IPS DF 6.9 (cell line): ENCODE data around the gene PMEPA1.

Experiments
- DNase-seq: peaks from one replicate; pipeline ENCODE4 v3.0.0-alpha.2; 2013; ENCODE audit warnings: low read depth, low spot score
- H3K27ac ChIP-seq: one replicate; pipeline ENCODE4 v1.5.1; 2013; ENCODE audit warnings: low read length, control low read depth
- H3K27me3 ChIP-seq: 2 replicates; pipeline ENCODE4 v1.6.1; 2013; ENCODE audit warnings: mild to moderate bottlenecking, low read length; ENCODE audit not compliant: control insufficient read depth, insufficient read depth
- H3K36me3 ChIP-seq: 2 replicates; pipeline ENCODE4 v1.6.1; 2013; ENCODE audit warnings: low read length; ENCODE audit not compliant: control insufficient read depth, insufficient read depth
- H3K4me1 ChIP-seq: 2 replicates; pipeline ENCODE4 v1.6.1; 2013; ENCODE audit warnings: low read length; ENCODE audit not compliant: control insufficient read depth, insufficient read depth
- H3K4me3 ChIP-seq: 2 replicates; pipeline ENCODE4 v1.5.1; 2013; ENCODE audit warnings: mild to moderate bottlenecking, low read length
- H3K9me3 ChIP-seq: 2 replicates; pipeline ENCODE4 v1.6.1; 2013; ENCODE audit warnings: low read length, inconsistent platforms; ENCODE audit not compliant: control insufficient read depth, insufficient read depth
- WGBS: extraction: QIAGEN DNeasy Blood & Tissue Kit; methylation state at CpG from one replicate; pipeline ENCODE4 v1.1.7; 2013; ENCODE audit warnings: mixed read lengths, missing lambda C conversion rate; ENCODE audit not compliant: insufficient read length, insufficient coverage; 5-methylcytosine and 5-hydroxymethylcytosine counted together

The PMEPA1 gene

DNA sequence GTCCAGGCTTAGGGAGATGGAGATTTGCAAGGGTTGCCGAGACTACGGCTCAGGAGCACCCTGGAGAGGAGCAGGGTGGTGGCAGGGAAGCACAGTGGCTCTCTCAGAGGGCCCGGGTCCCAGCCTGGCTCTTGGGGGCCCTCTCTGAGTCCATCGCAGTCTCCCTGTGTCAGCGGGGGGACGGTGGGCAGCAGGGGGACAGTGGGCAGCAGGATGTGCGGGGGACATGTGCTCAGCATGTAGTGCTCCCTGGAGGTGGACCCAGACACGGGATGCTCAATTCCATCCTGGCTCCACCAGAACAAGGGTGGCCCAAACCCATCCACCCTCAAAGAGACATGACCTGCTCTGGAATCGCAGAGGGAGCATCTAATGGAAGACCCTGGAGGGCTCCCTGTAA is 46.6 kb downstream of the PMEPA1 start:
- Histone ChIP-seq H3K4me1 (peaks cover 7% of the 10 kb centered on the region), H3K36me3 (peaks cover 11% of the 10 kb centered on the region), H3K9me3 (no peaks in the 10 kb centered on the region), H3K27me3 (no peaks in the 10 kb centered on the region), H3K27ac (no peak overlapping the region), H3K4me3 (no peak overlapping the region)
- WGBS, result no CpG with 5 or more reads among the region's 9 CpGs
- no peak for DNase-seq

DNA sequence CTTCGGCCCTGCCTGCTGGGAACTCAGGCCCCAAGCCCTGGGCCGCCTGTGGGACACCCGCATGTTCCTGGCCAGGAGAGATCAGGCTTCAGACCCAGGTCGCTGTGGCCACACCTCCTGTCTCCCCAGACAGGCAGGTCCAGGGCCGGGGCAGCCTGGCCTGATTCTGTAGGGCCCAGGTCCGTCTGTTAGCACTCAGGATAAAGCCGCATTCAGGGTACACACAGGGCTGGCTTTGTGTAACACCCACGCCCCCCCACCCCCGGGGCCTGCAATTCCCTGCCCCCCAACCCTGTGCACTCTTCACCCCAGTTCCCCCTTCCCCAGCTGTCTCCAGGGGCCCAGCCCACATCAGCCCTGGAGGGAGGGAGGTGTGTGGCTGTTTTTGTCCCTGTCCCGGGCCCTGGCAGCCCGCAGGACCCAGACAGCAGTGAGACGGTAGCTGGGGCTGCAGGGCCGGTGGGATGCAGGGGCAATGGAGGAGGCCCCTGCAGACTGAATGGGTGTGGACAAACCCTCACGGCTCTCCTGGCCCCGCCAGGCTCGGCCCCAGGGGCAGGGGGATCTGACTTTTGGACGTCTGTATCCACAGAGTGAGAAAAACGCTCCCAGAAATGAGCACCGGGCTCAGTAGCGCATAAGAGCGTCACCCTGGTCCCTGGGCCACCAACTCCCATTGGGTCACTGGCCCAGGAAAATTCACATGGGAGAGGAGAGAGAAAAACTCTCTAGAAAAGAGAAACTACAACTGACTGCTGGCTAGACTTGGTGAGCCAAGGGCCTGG is 47.2 kb downstream of the PMEPA1 start:
- DNase-seq, result no peak
- H3K27ac ChIP-seq, result no peak overlapping the region
- no peak overlapping the region for H3K4me3 ChIP-seq
- H3K4me1 ChIP-seq, result peaks cover 3% of the 10 kb centered on the region
- peaks cover 11% of the 10 kb centered on the region for H3K36me3 ChIP-seq
- WGBS, result no CpG with 5 or more reads among the region's 21 CpGs
- H3K9me3 ChIP-seq, result no peaks in the 10 kb centered on the region
- H3K27me3 ChIP-seq, result no peaks in the 10 kb centered on the region

DNA sequence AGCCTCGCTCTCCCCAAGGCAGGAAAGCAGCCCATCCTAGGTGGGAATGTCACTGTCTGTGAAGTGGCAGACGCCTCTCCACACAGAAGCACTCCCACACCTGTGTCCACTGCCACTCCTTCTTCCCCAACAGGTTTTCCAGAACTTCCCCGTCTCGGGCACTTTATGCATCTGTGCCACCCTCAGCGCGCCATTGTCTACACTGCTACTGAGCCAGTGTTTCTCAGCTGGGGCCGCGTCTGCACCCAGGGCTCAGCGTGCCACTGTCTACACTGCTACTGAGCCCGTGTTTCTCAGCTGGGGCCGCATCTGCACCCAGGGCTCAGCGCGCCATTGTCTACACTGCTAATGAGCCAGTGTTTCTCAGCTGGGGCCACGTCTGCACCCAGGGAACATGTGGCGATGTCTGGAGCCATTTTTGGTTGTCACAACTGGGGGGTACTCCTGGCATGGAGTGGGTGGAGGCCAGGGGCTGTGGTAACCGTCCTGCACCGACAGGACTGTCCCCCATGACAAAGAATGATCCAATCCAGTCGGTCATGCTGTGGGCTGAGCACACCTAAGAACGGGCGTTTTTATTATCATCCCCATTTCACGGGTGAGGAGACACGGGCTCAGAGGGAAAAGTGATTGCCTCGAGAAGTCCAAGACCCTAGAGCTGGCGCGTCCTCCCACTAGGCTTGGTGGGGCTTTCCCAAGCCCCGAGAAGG is 47.9 kb downstream of the PMEPA1 start:
- WGBS, result no CpG with 5 or more reads among the region's 26 CpGs
- no peaks in the 10 kb centered on the region for H3K9me3 ChIP-seq
- peaks cover 16% of the 10 kb centered on the region for H3K36me3 ChIP-seq
- H3K27ac ChIP-seq, result no peak overlapping the region
- H3K4me3 ChIP-seq, result no peak overlapping the region
- H3K4me1 ChIP-seq, result peaks cover 2% of the 10 kb centered on the region
- DNase-seq, result no peak
- no peaks in the 10 kb centered on the region for H3K27me3 ChIP-seq

DNA sequence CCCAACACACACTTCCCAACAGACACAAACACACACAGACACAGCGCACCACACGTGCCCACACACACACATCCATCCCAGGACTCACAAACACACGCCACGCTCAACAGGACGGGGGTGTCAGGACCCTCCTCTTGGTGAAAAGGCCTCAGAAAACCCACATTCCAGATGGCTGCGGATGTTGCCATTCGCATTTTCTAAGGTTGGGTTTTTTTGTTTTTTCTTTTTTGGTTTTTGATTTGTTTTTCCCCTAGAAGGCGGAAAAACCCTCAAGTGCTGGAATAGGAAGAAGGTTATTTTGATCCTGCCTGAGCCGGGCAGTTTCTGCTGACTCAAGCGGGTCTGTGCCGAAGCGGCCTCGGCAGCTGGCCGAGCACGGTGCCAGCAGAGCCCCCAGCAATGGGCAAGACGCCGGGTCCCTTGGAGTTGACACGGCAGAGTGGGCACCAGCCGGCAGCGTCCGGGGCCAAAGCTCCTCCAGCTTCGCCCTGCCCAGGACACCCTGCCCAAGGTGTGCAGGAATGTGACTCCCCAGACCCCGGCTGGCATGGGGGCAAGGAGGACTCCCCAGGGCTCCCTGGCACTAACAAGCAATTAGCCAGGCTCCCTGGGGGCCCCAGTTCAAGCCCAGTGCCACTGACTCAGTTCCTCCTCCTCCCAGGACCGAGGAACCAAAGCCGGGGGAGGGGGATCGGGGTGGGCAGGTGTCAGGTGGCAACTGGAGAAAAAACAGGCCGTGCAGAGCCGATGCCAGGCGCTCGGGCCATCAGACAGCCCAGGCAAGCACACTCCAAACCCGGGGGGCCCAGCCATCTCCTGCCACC is 48.7 kb downstream of the PMEPA1 start:
- H3K27ac ChIP-seq, result no peak overlapping the region
- no peak overlapping the region for H3K4me3 ChIP-seq
- H3K36me3 ChIP-seq, result peaks cover 19% of the 10 kb centered on the region
- H3K27me3 ChIP-seq, result no peaks in the 10 kb centered on the region
- H3K4me1 ChIP-seq, result peaks cover 2% of the 10 kb centered on the region
- H3K9me3 ChIP-seq, result no peaks in the 10 kb centered on the region
- WGBS, result no CpG with 5 or more reads among the region's 31 CpGs
- DNase-seq, result no peak

DNA sequence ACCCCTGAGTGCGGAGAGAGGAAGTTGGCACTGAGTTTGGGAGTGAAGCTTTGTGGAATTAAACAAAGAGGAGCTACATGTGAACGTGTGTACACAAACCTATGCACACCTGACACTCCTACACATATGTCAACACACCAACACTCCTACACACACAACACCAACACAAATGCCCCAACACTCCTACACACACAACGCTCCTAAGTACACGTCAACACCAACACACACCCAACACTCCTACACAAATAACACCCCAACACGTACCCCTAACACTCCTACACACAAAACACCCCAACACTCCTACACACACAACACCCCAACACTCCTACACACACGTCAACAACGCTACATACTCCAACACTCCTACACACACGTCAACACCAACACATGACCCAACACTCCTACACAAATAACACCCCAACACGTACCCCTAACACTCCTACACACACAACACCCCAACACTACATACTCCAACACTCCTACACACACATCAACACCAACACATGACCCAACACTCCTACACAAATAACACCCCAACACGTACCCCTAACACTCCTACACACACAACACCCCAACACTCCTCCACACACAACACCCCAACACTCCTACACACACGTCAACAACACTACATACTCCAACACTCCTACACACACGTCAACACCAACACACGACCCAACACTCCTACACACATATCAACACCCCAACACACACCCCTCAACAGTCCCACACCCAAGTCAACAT is 49.5 kb downstream of the PMEPA1 start:
- Histone ChIP-seq H3K9me3 (no peaks in the 10 kb centered on the region), H3K4me1 (peaks cover 2% of the 10 kb centered on the region), H3K27ac (no peak overlapping the region), H3K27me3 (no peaks in the 10 kb centered on the region), H3K36me3 (peaks cover 20% of the 10 kb centered on the region), H3K4me3 (no peak overlapping the region)
- 100% methylated on average over 11 of the region's 13 CpGs for WGBS
- DNase-seq, result no peak

DNA sequence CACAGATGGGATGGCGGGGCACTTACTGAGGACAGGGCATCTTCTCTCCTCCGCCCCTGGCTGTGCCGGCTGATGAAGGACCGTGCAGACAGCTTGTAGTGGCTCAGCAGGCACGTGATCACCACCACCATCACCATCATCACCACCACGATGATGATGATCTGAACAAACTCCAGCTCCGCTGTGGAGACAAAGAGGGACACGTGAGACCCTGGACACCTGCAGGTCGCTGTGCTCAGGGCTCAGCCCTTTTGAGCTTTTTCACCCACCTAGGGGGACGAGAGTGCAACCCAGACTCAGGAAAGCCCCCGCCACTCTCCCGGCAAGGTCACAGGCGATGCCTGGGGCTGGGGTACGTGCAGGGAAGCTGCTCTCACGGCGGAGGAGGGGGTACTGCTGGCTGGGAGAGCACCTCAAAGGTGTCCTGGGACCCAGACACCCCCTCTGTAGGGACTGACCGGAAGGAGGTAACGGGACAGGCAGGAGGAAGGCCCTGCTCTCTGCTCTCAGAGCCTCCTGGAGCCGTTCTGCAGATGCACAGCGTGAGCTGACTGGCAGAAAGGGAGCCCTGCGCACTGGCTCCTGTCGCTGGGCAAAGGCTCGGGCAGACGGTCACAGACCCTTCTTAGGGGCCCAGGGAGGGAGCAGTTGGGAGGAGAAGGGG is 50.2 kb downstream of the PMEPA1 start:
- no peak for DNase-seq
- H3K27me3 ChIP-seq, result no peaks in the 10 kb centered on the region
- H3K4me3 ChIP-seq, result no peak overlapping the region
- H3K27ac ChIP-seq, result no peak overlapping the region
- H3K9me3 ChIP-seq, result no peaks in the 10 kb centered on the region
- peaks cover 2% of the 10 kb centered on the region for H3K4me1 ChIP-seq
- H3K36me3 ChIP-seq, result peaks cover 20% of the 10 kb centered on the region
- no CpG with 5 or more reads among the region's 24 CpGs for WGBS

DNA sequence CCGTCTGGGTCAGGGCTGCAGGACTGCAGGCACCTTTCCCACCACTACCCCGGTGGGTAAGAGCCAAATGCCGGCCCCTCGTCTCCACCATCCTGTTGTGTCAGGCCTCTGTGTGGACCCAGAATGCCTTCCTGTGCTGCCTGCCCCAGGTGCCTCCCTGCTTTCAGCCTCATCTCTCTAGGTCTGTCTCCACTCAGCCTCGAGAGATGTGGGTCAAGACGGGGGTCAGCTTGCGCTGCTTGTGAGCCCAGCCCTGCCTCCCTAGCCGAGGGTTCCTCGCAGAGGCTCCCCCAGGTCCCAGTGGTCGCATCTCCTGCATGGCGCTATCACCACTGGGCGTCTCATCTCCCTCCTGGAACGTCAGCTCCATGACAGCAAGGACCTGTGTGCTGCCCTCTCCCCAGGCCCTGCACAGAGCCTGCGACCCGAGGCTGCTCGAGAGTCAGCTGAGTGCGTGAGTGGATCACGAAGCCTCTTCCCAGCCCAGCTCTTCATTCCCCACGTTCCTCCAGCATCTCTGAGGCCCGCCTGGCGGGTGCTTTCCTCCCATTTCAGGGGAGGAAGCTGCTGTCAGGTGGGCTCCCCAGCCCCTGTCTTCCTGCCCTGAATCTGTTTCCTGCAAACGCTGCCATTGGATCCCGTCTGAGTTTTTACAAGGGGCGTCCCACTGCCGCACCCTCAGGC is 50.8 kb downstream of the PMEPA1 start:
- no peaks in the 10 kb centered on the region for H3K27me3 ChIP-seq
- peaks cover 20% of the 10 kb centered on the region for H3K36me3 ChIP-seq
- H3K9me3 ChIP-seq, result no peaks in the 10 kb centered on the region
- H3K4me3 ChIP-seq, result no peak overlapping the region
- no peak overlapping the region for H3K27ac ChIP-seq
- WGBS, result no CpG with 5 or more reads among the region's 25 CpGs
- peaks cover 2% of the 10 kb centered on the region for H3K4me1 ChIP-seq
- DNase-seq, result no peak

DNA sequence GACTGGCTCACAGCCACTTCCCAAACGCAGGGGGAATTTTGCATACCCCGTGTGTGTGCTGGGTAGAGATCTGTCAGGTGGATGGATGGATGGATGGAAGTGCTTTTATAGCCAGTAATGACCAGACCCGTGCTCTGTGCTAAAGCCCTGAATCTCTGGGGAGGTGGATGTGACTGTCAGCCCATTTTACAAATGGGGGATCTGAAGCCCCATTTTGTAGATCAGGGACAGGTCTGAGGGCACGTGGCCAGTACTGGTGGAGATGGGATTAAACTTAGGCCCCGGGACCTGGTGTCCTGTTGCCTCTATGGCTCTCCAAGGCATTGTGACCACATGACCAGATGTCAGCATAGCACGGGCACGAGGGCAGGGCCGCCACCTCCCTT is 51.4 kb downstream of the PMEPA1 start:
- Histone ChIP-seq H3K4me3 (no peak overlapping the region), H3K36me3 (peaks cover 20% of the 10 kb centered on the region), H3K4me1 (peaks cover 2% of the 10 kb centered on the region), H3K27ac (no peak overlapping the region), H3K27me3 (no peaks in the 10 kb centered on the region), H3K9me3 (no peaks in the 10 kb centered on the region)
- no CpG with 5 or more reads among the region's 8 CpGs for WGBS
- DNase-seq, result no peak

DNA sequence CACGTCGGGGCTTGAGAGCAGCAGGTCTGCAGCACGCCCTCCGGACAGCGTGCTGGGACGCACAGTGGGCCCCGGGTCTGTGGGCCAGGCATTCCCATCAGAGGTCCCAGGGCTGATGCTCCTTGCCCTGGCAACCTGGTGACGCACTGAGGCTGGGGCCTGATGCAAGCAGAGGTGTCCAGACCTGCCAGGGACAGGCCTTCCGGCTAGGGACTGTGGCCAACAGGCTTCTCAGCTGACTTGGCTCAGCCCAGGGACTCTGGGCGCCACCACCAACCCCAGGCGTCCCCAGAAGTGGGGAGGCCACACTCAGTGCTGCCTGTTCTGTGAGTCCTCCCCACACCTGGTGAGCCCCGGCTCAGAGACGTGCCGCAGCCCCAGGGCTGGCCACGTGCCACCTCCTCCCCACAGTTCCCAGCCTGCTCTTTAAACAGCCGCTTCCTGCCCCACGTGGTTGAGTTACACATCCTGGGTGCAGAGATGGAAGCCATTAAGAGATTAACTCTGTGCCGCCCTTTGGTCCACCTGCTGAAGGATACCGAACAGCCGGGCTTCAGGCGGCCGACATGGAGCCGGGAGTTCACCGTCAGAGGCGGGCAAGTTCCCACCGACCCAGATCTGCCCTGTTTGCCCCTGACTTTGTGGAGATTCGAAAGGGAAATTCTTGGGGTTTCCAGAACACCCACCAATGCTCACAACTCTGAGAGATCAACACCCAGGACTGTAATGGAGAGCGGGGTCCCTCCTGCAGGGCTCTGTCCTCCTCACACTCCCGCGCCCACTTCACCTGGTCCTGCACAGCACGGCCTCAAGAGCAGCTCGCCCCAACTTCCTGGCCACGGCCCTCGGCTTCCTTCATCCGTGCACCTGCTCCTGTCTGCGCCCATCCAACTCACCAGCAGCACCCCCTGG is 52.0 kb downstream of the PMEPA1 start:
- Histone ChIP-seq H3K27ac (no peak overlapping the region), H3K27me3 (no peaks in the 10 kb centered on the region), H3K36me3 (peaks cover 20% of the 10 kb centered on the region), H3K4me1 (peaks cover 2% of the 10 kb centered on the region), H3K9me3 (no peaks in the 10 kb centered on the region), H3K4me3 (no peak overlapping the region)
- WGBS, result no CpG with 5 or more reads among the region's 36 CpGs
- no peak for DNase-seq
